NB4 (cell line): ENCODE measurements around the gene KARS1.

Source experiments
- CTCF ChIP-seq: IDR thresholded peaks from one replicate; pipeline ENCODE4 v1.5.1; 2012; ENCODE audit warnings: low read depth, low read length
- MYC ChIP-seq: IDR thresholded peaks from 2 replicates; pipeline ENCODE4 v1.6.1; 2011; ENCODE audit warnings: low read depth, low read length

DNA sequence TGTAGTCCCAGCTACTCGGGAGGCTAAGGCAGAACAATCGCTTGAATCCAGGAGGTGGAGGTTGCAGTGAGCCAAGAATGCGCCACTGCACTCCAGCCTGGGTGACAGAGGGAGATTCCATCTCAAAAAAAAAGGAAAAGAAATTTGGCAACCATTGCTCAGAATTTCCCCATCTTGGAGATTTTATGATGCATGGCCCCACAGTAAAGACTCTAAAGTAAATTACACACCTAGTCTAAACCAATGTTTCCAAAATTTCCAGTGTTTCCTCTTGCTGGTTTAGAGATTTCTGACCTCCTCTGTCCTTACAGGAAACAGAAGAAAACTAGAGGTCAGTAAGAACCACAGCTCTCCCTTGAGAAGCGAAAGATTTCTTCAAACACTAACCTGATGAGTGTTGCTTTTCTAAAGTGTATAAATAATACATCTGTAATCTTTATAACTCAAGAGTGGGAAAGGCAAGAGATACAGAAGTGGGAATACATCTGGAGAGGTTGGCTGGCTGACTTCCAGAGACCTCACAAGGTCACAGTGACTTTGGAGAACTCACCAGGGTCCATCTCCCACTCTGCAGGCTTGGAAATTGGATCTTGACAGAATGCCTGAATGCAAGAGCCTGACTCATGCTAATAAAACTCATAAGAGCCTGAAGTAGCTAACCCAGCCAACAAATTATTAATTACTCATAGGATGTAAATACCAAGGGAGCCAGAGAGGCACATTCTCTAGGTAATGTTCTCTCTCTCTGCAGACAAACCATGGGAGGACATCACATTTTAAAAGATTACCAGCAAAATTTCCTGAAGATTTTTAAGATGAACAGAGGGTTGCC is 33.2 kb downstream of the KARS1 start:
- no peak for TF ChIP-seq MYC
- TF ChIP-seq CTCF, result no peak
